ENCODE measurements around the gene ANP32E. TPM values are rescaled to one million over a fixed set of nuclear protein-coding genes. Genes with fewer than 3 reads are reported as not detected.
A peak's percentile ranks its signal among the peaks of the same experiment; 100 is the strongest.
"Not testable (repeated sequence)": the region's sequence is repeated elsewhere in the genome, so short reads cannot be mapped to it uniquely, and the experiment has no call there.

The ANP32E gene
- total and polyA plus RNA-seq, 4 donors: 8.8 to 41.5 (median 25.6) TPM

DNA sequence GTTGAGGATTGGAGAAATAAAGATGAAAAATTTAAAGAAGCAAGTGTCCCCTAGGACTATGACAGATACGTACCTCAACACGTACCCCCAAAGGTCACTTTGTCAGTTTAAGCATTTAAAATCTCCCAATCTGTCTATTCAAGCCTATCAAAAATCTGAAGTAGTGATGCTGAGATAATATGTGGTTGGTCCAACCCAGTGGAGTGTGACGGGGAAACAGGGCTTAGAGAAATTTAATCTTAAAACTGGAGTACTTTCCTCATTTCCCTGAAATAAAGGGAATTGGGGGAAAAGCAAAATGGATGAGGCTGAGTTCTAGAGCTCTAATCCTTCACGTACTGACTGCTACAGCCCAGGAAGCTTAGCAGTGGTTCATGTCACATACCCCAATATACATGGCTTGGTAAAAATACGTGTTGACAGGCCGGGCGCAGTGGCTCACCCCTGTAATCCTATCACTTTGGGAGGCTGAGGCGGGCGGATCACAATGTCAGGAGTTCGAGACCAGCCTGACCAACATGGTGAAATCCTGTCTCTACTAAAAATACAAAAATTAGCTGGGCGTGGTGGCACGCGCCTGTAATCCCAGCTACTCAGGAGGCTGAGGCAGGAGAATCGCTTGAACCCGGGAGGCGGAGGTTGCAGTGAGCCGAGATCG is 21.7 kb downstream of the ANP32E start:
- TF ChIP-seq TAF1 (conservative IDR thresholded peaks at IDR 0.05): peak; percentile 13
- Histone ChIP-seq H3K9ac (ENCODE audit: low read depth in 1 of 2, low read length in 2 of 2) (peak overlapping the region in 1 of 2 donors; percentile 36), H3K4me3 (ENCODE audit: low read depth in 1 of 3, low read length in 3 of 3) (peak overlapping the region; percentile 49 to 64 (median 52)), H3K27ac (ENCODE audit: low read depth in 1 of 2, low read length in 2 of 2) (peak overlapping the region; percentile 61 to 80)
- not testable (repeated sequence) for H3K36me3 ChIP-seq (ENCODE audit: control insufficient read depth in 4 of 4, insufficient read depth in 3 of 4, low read depth in 1 of 4, low read length in 3 of 4); H3K4me1 ChIP-seq (ENCODE audit: control insufficient read depth in 4 of 4, insufficient read depth in 4 of 4, low read length in 3 of 4); DNase-seq (ENCODE audit: low spot score); H3K27me3 ChIP-seq (ENCODE audit: control insufficient read depth in 4 of 4, insufficient read depth in 4 of 4, low read length in 3 of 4); H3K9me3 ChIP-seq (ENCODE audit: control insufficient read depth in 4 of 4, low read length in 3 of 4)
- WGBS: 78% methylated on average over 18 of the region's 18 CpGs

DNA sequence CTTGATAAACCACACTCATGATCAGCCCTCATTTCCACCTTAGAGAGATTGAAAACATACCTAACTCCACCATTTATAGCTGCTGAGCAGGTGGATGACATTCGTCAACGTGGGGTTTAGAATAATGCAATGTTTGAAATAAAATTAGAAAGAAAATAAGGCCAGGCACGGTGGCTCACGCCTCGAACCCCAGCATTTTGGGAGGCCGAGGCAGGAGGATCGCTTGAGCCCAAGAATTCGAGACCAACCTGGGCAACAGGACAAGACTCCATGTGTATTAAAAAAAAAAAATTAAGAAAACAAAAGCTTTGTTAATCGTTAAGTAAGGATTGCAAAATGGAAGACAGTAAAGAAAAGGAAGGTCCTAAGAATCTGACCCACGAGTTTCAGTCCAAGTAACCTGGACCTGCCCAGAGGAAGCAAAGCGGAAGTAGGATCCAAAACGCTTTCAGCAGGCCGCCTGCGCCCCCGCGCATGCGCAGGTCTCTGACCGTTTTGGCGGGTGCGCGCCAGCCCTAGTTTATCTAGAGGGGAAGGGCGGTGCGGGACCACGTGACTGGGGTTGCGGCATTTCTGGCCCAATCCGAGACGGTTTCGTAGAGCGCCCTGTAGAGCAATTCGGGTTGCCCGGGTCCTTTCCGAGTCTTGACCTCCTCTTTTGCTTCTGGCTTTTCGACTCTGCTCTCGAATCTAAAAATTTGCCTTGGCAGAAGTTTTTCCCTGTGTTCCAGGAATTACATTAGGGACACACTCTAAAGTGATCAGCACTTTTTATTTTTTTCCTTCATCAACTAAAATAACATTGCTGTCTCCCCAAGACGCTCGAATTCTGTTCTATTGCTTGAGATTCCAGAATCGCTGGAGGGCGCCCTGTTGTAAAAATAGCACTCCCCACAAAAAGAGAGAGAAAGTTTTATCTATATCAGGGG is 22.5 kb downstream of the ANP32E start:
- H3K4me3 ChIP-seq (ENCODE audit: low read depth in 1 of 3, low read length in 3 of 3): peak overlapping the region; percentile 49 to 64 (median 52)
- no peaks in the 10 kb centered on the region for H3K27me3 ChIP-seq (ENCODE audit: control insufficient read depth in 4 of 4, insufficient read depth in 4 of 4, low read length in 3 of 4)
- H3K9me3 ChIP-seq (ENCODE audit: control insufficient read depth in 4 of 4, low read length in 3 of 4): no peaks in the 10 kb centered on the region
- no peaks in the 10 kb centered on the region for H3K36me3 ChIP-seq (ENCODE audit: control insufficient read depth in 4 of 4, insufficient read depth in 3 of 4, low read depth in 1 of 4, low read length in 3 of 4)
- peak overlapping the region; percentile 61 to 80 for H3K27ac ChIP-seq (ENCODE audit: low read depth in 1 of 2, low read length in 2 of 2)
- 18% methylated on average over 38 of the region's 38 CpGs for WGBS
- peak; percentile 91 for DNase-seq (ENCODE audit: low spot score)
- H3K9ac ChIP-seq (ENCODE audit: low read depth in 1 of 2, low read length in 2 of 2): peak overlapping the region in 1 of 2 donors; percentile 36
- TF ChIP-seq ATF3 (IDR thresholded peaks at IDR 0.05): peak; percentile 45
- no peak for TF ChIP-seq FOXA1 (IDR thresholded peaks at IDR 0.05)
- TF ChIP-seq NR2F2 (IDR thresholded peaks at IDR 0.05): peak; percentile 86
- peak in 1 of 2 donors; percentile 26 for TF ChIP-seq EGR1 (IDR thresholded peaks at IDR 0.05; ENCODE audit: low read depth in 2 of 2)
- peak; percentile 27 to 80 for TF ChIP-seq GABPA (IDR thresholded peaks at IDR 0.05 in 1 of 2, conservative IDR thresholded peaks at IDR 0.05 in 1 of 2)
- TF ChIP-seq RAD21 (IDR thresholded peaks at IDR 0.05): peak; percentile 23 to 32
- TF ChIP-seq TAF1 (conservative IDR thresholded peaks at IDR 0.05): peak; percentile 41
- TF ChIP-seq SP1 (IDR thresholded peaks at IDR 0.05): peak; percentile 78
- TF ChIP-seq MAX (IDR thresholded peaks at IDR 0.05): peak; percentile 78
- TF ChIP-seq RXRA (IDR thresholded peaks at IDR 0.05): peak; percentile 74 to 84
- TF ChIP-seq FOXA2 (IDR thresholded peaks at IDR 0.05): no peak
- TF ChIP-seq YY1 (IDR thresholded peaks at IDR 0.05): peak; percentile 75
- peak; percentile 59 to 73 for TF ChIP-seq HNF4A (conservative IDR thresholded peaks at IDR 0.05)
- TF ChIP-seq, protein P1, sequence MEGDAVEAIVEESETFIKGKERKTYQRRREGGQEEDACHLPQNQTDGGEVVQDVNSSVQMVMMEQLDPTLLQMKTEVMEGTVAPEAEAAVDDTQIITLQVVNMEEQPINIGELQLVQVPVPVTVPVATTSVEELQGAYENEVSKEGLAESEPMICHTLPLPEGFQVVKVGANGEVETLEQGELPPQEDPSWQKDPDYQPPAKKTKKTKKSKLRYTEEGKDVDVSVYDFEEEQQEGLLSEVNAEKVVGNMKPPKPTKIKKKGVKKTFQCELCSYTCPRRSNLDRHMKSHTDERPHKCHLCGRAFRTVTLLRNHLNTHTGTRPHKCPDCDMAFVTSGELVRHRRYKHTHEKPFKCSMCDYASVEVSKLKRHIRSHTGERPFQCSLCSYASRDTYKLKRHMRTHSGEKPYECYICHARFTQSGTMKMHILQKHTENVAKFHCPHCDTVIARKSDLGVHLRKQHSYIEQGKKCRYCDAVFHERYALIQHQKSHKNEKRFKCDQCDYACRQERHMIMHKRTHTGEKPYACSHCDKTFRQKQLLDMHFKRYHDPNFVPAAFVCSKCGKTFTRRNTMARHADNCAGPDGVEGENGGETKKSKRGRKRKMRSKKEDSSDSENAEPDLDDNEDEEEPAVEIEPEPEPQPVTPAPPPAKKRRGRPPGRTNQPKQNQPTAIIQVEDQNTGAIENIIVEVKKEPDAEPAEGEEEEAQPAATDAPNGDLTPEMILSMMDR (IDR thresholded peaks at IDR 0.05; ENCODE audit: low read depth, low read length, missing input control): peak; percentile 21
- peak; percentile 10 for TF ChIP-seq HNF4G (IDR thresholded peaks at IDR 0.05)
- TF ChIP-seq JUND (IDR thresholded peaks at IDR 0.05): peak; percentile 24 to 56
- TF ChIP-seq, protein P2, sequence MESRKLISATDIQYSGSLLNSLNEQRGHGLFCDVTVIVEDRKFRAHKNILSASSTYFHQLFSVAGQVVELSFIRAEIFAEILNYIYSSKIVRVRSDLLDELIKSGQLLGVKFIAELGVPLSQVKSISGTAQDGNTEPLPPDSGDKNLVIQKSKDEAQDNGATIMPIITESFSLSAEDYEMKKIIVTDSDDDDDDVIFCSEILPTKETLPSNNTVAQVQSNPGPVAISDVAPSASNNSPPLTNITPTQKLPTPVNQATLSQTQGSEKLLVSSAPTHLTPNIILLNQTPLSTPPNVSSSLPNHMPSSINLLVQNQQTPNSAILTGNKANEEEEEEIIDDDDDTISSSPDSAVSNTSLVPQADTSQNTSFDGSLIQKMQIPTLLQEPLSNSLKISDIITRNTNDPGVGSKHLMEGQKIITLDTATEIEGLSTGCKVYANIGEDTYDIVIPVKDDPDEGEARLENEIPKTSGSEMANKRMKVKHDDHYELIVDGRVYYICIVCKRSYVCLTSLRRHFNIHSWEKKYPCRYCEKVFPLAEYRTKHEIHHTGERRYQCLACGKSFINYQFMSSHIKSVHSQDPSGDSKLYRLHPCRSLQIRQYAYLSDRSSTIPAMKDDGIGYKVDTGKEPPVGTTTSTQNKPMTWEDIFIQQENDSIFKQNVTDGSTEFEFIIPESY (IDR thresholded peaks at IDR 0.05): peak; percentile 64
- TF ChIP-seq, protein P3, sequence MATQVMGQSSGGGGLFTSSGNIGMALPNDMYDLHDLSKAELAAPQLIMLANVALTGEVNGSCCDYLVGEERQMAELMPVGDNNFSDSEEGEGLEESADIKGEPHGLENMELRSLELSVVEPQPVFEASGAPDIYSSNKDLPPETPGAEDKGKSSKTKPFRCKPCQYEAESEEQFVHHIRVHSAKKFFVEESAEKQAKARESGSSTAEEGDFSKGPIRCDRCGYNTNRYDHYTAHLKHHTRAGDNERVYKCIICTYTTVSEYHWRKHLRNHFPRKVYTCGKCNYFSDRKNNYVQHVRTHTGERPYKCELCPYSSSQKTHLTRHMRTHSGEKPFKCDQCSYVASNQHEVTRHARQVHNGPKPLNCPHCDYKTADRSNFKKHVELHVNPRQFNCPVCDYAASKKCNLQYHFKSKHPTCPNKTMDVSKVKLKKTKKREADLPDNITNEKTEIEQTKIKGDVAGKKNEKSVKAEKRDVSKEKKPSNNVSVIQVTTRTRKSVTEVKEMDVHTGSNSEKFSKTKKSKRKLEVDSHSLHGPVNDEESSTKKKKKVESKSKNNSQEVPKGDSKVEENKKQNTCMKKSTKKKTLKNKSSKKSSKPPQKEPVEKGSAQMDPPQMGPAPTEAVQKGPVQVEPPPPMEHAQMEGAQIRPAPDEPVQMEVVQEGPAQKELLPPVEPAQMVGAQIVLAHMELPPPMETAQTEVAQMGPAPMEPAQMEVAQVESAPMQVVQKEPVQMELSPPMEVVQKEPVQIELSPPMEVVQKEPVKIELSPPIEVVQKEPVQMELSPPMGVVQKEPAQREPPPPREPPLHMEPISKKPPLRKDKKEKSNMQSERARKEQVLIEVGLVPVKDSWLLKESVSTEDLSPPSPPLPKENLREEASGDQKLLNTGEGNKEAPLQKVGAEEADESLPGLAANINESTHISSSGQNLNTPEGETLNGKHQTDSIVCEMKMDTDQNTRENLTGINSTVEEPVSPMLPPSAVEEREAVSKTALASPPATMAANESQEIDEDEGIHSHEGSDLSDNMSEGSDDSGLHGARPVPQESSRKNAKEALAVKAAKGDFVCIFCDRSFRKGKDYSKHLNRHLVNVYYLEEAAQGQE (IDR thresholded peaks at IDR 0.05): peak; percentile 65
- peaks cover 0 to 8% (median 3%) of the 10 kb centered on the region in 4 donors for H3K4me1 ChIP-seq (ENCODE audit: control insufficient read depth in 4 of 4, insufficient read depth in 4 of 4, low read length in 3 of 4)

Measured in liver (tissue), 9 donors.